Measurements from ENCODE around the gene NR1H4.
"Not testable (repeated sequence)": the region's sequence is repeated elsewhere in the genome, so short reads cannot be mapped to it uniquely, and the experiment has no call there.

NR1H4 gene

DNA sequence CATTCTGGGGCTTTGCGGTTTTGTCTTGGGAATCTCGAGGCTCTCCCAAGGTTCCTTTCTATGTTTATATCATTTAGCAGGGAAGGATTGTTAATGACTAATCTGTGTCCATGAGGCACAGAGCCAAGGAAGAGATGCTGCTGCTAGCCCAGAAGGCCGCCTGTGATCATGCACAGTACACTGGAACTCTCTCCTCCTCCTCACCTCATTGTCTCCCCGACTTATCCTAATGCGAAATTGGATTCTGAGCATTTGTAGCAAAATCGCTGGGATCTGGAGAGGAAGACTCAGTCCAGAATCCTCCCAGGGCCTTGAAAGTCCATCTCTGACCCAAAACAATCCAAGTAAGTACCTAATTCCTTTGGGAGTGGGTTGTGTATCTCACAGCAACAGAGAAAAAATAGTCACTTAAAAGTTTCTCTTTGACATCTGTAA, at the start of gene NR1H4:
TSS of gene NR1H4 (plus strand) at position 151 of the 435 bp plus-strand sequence. CDS start 19,458 bp downstream, outside the sequence.
- DNase-seq (ENCODE audit: low spot score): no peak

DNA sequence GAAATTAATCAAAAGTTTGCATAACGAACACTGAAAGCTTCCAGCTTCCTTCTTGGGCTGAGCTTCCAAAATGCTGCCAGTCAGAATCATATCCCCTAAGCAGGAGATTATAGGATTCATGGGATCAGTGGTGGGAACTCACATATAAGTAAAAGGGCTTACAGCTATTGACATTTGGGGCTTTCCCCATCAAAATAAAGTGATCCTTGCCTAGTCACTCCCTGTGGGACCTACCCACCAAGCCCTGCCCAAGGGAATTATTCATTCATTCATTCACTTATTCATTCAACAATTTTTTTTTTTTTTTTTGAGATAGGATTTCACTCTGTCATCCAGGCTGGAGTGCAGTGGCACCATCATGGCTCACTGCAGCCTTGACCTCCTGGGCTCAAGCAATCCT, 47.5 kb upstream of the NR1H4 start:
- no peak for DNase-seq (ENCODE audit: low spot score)

DNA sequence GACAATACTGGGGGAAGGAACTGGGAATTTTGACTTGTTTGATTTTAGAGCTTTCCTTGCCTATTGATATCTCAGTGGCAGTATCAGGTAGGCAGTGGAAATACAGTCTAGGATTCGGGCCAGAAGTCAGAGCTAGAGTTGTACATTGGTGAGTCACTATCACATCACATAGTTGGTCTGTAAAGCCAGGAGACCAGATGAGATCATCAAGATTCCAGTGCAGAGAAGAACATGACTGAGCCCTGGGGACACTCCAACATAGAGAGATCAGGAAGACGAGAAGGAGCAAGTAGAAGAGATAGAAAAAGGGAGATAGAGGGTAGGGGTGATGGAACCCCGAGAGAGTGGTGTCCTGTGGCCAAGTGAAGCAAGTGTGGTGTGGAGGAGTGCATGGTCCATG, 46.6 kb upstream of the NR1H4 start:
- DNase-seq (ENCODE audit: low spot score): no peak

DNA sequence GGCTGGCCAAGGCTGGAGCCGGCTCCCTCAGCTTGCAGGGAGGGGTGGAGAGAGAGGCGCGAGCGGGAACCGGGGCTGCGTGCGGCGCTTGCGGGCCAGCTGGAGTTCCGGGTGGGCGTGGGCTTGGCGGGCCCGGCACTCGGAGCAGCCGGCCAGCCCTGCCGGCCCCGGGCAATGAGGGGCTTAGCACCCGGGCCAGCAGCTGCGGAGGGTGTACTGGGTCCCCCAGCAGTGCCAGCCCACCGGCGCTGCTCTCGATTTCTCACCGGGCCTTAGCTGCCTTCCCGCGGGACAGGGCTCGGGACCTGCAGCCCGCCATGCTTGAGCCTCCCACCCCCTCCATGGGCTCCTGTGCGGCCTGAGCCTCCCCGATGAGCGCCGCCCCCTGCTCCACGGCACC, 43.4 kb upstream of the NR1H4 start:
- DNase-seq (ENCODE audit: low spot score): not testable (repeated sequence)

DNA sequence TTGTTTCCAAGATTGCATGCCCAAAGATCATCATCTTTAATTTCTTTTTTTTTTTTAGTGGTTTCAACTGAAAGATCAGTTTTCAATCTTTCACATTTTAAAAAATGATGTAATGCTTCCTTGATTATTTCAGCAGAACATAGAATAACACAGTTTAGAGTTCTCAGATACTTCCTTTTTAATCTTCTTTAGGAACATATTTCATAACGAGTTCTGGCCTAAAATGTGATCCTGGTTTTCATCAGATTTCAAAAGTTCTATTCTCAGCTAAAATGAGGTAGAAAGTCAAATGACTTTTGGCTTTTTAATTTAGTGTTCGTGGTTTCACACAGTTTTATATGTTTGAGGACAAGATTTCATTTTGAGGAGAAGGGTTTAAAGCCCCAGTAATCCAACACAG, 40.0 kb upstream of the NR1H4 start:
- no peak for DNase-seq (ENCODE audit: low spot score)

DNA sequence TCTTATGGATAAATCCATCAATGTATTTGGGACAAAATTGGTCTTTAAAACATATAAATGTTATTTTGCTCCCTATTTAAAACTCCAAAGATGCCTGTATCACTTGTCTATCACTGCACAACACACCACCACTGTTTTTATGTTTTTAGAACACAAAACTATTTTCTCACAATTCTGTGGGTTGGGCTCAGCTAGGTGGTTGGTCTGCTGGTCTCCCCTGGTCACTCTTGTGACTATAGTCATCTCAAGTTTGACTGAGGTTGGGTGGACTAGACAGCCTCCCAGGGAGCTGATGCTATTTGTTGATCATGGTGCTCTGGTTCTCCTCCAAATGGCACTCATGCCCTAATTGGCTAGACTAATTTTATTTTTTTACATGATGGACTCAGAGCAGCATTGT, 39.5 kb upstream of the NR1H4 start:
- no peak for DNase-seq (ENCODE audit: low spot score)

DNA sequence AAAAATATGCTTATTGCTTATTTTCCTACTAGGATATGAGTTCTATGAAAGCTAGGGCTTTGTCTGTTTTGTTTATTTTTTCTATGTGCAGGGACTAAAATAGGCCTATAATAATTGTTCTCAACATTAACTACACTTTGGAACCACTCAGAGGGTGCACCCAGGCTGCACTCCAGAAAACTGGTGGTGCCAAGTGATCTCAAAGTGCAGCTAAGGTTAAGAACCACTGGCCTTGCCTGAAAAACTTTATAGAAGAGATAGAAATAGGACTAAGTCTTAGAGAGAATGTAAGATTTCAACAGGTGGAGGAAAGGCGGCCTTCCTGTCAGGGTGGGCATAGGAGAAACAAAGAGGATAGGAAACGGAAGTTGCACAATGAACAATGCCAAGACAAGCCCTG, 37.7 kb upstream of the NR1H4 start:
- no peak for DNase-seq (ENCODE audit: low spot score)

DNA sequence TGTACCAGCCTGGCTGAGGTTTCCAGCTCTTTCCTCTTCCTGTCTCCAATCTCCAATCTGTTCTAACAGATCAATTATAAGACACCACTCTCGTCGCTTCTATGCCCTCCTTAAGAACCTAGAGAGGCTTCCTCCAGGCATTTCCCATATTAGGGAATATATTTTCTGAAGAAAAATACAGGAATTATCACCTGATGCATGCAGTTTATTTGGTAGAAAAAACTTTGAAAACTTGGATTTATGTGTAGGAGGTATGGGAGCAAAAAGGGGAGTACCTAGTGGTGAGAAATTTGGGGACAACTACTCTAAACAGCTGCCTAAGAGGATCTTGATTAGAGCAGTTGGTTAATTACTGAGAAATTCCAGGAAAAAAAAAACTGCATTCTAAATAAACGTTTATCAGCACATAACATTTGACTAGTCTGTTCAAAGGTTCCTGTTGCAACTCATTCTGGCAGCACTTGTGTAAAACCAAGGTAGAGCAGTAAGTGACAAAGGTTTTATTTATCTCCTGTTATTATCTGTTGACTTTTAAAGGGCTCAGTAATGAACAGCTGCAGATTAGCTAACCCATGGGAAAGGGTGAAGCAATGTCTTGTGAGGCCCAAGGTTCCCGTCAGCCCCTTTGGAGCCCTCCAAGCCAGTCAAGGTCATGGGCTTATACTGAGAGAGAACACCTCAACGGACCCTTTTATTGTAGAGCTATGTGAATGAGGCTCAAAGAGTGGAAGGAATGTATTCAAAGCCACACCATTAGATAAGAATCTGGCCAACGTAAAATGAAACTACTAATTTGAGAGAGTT, 36.4 kb upstream of the NR1H4 start:
- no peak for DNase-seq (ENCODE audit: low spot score)

DNA sequence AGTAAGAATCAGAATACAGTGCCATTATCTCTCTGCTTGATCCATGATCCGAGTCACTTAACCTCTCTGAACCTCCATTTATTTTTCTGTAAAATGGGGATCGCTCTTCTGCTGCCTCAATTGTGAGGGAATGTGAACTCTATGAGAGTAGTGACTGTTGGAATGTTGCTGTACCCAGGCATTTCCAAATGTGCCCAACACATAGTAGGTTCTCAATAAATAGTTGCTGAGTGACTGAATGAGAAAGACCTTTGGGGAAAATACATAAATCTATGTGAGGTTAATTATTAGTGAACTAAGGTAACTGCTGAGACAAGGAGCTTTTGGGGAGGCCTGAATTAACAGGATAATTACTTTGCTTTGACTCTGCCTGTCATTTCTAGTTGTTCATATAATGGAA, 33.9 kb upstream of the NR1H4 start:
- no peak for DNase-seq (ENCODE audit: low spot score)

DNA sequence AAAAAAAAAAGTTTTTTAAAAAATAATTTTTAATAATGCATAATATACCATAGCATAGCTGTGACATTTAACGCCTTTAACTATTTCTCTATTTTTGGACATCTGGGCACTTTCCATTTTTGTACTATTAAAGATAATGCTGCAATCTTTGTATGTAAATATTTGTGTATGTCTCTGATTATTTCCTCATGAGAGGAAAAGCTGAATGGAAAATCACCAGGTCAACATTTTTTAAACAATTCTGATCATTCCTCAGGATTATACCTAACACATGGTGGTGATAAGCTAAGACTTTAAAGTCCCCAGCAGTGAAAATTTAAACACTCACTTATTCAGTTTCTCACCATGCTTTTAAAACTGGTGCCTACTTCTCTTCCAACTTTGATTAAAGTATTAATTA, 31.3 kb upstream of the NR1H4 start:
- DNase-seq (ENCODE audit: low spot score): no peak

DNA sequence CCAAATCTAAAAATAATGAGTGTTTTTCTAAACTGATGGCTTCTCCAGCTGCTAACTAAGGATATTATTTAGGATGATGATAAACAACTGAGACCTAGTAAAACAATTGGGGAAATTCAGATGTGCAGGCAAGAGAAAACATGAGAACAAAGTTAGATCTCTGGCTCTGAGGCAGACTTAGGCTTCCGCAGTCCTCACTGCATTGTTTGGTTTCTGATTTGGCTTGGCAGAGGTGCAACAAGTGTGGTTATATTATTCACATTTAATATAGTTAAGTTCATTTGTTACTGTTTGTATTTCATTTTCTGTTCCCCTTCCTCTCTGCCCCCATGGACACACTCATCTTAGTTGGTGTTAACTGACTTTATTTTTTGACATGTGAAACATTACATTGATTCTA, 30.2 kb upstream of the NR1H4 start:
- DNase-seq (ENCODE audit: low spot score): no peak

DNA sequence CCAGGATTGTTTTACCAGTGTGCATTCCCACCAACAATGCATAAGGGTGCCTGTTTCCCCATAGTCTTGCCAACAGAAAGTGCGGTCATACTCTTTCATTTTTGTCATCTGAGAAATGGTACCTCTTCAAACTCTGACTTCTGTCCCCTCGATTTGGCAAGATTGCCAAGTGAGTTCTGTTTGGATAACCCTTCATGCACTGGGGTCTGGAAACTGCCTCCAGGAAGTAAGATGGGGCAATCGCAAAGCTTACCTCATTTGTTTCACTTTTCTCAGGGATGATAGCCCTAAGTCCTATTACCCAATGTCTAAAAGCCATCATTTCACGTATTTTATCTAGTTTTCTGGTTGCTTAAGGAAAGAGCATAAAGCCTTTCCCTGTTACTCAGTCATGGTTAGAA, 28.6 kb upstream of the NR1H4 start:
- DNase-seq (ENCODE audit: low spot score): no peak

DNA sequence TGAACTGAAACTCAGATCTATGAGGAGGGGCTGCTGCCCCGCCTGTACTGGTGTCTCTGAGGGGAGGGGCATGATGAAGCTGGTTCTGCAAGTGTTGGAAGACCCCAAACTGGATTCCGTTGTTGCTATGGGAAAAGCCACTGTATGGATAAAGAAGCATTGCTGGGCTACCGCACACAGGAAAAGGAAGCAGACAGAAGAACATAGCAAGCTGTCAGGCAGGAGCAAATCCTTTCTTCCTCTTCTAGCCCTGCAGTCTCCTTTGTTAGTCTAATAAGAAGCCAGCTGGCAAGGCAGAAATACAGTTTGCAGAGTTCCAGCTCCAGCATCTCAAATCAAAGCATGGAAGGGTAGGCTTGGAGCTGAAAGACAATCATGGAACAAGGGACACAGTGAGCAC, 26.3 kb upstream of the NR1H4 start:
- no peak for DNase-seq (ENCODE audit: low spot score)

DNA sequence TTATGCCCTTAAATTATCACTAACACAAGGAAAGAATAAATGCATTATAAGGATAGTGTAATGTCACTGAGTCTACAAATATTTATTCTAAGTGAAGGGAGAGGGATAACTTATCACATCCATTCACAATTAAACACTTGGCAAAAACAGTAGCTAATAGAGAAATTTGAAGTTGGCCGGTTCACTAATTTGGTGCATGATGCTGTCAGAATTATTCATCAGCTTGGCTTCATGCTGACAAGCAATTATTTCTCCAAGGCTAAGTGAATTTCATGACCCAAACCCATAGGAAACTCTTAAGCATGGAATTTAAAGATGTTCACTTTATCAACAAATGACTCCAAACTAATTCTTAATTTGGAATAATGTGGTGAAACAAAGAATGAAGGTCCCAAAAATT, 25.0 kb upstream of the NR1H4 start:
- no peak for DNase-seq (ENCODE audit: low spot score)

DNA sequence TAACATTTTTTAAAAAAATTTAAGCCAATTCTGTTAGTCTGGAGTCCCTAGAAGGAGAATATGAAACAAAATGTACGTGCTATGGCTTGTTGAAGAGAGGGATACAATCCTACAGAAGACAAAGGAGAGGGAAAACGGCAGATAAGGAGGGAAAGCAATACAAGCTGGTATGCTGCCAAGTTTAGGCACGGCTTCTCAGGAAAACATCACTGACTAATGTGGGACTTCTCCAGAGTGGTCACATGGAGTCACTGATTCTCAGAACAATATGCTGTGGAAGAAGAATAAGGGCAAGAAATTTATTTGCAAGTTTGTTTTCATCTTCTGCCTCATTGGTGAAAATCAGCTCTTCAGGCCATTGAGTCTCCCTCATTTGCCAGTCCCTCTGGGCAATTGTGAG, 22.9 kb upstream of the NR1H4 start:
- DNase-seq (ENCODE audit: low spot score): no peak

DNA sequence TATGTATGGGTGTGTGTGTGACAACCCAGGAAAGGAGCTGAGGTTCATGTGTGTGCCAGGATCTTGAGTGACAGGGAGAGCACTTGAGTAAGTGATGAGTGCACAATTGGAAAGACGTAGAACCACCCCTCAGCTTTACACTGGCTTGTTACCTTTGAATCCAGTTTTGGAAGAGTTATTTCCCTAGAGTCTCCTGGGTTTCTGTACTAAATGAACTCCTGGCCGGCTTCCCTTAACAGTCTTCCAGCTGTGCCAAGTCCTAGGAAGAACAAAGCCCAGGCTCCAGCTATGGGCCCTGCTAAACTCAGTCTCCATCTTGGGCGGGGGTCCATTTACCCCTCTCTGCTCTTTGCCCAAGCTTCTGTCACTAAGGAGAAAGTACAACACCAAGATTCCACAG, 19.7 kb upstream of the NR1H4 start:
- DNase-seq (ENCODE audit: low spot score): no peak

DNA sequence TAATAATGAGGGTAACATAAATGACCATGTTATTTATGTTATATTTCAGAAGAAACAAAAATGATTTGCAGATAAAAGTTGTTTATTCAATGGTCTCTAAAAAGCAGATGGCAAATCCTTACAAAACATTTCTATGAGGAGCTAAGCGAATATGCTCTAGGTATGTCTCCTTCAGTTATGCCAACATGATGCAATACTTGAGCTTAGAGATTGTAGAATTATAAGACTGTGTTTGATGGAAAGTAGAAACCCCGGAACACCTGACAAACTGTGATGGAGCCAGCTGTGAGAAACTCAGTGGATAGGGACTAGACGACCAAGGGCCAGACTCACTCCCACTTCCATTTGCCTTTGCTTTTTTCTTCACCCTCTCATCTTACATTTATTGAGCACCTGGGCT, 17.8 kb upstream of the NR1H4 start:
- no peak for DNase-seq (ENCODE audit: low spot score)

DNA sequence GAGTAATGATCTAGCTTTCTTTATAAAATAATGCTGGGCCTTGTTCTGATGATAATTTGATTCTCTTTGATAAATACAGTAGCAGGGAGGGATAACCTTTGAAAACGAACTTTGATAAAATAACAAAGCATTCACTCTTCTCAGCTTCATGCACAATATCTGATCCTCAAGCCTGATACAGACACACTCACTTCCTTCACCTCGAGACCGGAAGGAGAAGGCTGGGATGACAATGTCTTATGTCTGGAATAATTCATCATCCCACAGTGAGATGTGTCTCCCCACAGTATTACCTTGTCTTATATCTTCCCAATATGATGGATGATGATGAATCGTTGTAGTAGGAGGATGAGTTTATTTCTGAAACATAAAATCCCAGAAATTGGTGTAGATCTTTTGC, 15.5 kb upstream of the NR1H4 start:
- no peak for DNase-seq (ENCODE audit: low spot score)

DNA sequence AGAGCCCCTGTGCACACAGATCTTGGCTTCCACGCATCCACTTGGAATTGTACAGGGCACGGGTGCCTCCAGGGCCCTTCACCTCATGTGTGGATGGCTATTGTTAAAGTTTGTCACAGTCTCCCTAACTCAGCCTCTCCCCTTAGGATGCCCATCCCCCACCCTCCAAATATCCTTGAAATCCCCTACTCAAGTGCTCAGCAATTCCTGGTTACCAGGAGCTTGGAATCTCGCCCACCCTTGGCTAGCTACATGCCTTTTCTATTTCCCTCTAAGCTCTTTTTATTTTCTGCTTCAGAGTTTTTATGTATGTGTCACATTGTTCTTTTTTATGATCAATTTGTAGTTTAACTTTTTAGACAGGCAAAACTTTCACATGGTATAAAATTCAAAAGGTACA, 13.0 kb upstream of the NR1H4 start:
- DNase-seq (ENCODE audit: low spot score): no peak

DNA sequence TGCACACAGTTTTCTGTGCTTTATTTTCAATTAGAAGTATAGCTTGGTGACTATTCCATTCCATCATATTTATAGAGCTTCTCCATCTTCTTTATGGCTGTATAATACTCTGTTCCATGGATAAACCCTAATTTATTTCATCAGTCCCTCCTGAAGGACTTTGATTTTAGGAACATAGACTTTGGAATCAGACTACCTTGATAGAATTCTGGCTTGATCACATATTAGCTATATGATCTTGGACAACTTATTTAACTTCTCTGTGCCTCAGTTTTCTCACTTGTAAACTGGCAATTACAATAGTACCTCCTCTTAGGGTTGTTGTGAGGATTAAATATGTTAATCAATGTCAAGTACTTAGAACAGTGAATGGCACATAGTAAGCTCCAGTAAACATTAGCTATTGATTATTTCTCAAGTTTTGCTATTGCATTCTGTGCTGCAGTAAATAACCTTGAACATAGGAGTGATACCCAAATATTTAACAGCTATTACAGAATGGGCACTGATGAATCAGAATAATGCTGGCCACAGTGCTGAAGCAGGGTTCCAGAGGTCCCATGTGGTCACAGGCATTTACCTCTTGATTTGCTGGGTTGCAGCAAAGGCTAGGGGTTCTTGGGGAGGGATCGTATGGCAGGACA, 12.2 kb upstream of the NR1H4 start:
- no peak for DNase-seq (ENCODE audit: low spot score)

DNA sequence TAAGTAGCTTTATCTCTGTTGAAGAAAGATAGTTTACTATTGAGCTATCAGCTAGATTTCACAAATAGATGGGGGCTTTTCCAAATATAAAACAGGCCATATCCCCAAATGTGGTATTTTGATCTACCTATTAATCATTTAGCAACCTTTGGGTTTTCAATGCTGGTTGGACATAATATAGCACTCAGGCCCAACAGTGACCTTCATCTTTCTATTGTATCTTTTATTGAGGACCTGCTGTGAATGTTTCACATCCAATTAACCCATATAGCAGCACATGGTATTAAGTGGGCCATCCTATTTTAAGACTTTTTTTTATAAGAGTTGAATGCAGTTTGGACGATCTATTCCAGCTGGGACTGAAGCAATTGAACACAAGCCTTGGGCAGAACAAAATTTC, 10.0 kb upstream of the NR1H4 start:
- no peak for DNase-seq (ENCODE audit: low spot score)

DNA sequence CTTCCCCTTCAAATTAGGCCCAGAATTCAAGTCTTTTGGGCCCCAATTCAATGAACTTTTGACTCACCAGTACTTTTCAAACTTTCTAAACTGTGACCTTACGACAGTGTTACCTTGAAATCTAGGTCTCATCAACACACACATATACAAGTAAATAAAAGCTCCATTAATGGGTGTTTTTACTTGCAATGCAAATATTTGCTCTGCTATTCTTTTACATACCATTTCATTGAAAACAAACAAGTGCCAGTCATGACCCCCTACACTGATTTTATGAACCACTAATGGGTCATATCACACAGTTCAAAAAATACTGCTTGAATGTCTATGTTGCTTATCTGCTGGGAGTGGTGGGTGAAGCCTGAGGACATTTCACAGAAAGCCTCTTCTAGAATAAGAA, 9.1 kb upstream of the NR1H4 start:
- no peak for DNase-seq (ENCODE audit: low spot score)

DNA sequence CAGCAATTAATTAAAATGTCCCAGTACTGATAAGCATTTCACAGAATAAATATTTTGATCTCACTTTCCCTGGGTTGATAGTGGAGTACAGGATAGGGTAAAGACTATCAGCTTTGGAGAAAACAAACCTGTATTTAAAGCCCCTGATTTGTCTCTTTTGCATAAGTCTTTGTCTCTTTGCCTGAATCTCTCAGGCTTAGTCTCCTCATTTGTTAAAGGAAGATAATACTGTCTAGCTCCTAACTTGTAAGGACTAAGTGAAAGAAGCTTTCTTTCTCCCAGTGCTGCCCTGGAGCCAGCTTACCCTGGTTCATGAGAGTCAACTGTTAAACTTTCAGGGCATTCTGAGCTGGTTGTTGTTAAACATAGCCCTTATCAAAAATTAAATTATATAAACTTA, 5.5 kb upstream of the NR1H4 start:
- no peak for DNase-seq (ENCODE audit: low spot score)

DNA sequence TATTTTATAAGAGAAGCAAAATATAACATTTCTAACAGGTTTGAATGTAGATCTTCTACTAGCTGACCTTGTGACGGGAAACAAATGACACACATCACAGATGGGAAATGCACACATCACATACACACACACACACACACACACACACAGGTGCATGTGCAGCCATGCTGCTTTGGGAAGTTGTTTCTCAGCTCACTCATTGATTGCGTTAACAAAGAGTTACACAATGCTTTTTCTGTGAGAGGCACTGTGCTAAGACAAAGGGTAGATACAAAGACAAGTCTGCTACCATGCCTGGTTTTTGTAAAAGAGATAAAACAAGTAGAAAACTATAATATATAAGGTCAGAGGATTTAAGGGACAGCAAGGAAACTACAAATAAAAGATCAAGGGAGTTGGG, 1.3 kb upstream of the NR1H4 start:
- no peak for DNase-seq (ENCODE audit: low spot score)
